GM13976 (cell line): ENCODE data around the gene ALPG.

Experiments
- DNase-seq: peaks from one replicate; pipeline ENCODE4 v3.0.0; 2012; ENCODE audit warnings: low spot score
- in situ Hi-C: fragments of 300-500 bp; cut with MboI; formaldehyde crosslinking; loops from one replicate; pipeline ENCODE4 v1.12.0; 2022; ENCODE audit warnings: low sequenced_read_pairs, mixed read lengths, inconsistent platforms; ENCODE audit not compliant: unreplicated experiment
- TF ChIP-seq, protein P1 (sequence below): IDR thresholded peaks from 2 replicates; pipeline ENCODE4 v1.5.1; 2012; ENCODE audit warnings: borderline replicate concordance, mild to moderate bottlenecking; ENCODE audit not compliant: insufficient read depth; ENCODE audit errors: extremely low read depth, missing control alignments, control extremely low read depth

The ALPG gene

DNA sequence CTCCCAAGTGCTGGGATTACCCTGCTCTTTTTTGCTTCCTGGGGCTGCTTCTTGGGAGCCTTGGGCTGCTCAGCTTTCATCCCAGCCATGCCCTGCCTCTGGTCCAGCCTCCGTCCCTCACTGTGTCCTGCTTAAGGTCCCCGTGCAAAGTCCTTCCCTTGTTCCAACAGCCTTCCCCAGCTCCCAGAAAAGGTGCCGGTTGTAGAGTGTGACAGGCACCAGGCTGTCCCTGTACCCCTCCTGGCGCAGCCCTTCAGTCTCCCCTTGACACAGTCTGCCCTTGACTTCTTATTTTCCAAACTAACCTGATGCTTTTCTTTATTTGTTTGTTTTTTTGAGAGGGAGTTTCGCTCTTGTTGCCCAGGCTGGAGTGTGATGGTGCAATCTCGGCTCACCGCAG, 29.2 kb downstream of the ALPG start:
- TF ChIP-seq, protein P1, sequence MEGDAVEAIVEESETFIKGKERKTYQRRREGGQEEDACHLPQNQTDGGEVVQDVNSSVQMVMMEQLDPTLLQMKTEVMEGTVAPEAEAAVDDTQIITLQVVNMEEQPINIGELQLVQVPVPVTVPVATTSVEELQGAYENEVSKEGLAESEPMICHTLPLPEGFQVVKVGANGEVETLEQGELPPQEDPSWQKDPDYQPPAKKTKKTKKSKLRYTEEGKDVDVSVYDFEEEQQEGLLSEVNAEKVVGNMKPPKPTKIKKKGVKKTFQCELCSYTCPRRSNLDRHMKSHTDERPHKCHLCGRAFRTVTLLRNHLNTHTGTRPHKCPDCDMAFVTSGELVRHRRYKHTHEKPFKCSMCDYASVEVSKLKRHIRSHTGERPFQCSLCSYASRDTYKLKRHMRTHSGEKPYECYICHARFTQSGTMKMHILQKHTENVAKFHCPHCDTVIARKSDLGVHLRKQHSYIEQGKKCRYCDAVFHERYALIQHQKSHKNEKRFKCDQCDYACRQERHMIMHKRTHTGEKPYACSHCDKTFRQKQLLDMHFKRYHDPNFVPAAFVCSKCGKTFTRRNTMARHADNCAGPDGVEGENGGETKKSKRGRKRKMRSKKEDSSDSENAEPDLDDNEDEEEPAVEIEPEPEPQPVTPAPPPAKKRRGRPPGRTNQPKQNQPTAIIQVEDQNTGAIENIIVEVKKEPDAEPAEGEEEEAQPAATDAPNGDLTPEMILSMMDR = no peak
- in situ Hi-C loops = no loop called here
- no peak for DNase-seq

DNA sequence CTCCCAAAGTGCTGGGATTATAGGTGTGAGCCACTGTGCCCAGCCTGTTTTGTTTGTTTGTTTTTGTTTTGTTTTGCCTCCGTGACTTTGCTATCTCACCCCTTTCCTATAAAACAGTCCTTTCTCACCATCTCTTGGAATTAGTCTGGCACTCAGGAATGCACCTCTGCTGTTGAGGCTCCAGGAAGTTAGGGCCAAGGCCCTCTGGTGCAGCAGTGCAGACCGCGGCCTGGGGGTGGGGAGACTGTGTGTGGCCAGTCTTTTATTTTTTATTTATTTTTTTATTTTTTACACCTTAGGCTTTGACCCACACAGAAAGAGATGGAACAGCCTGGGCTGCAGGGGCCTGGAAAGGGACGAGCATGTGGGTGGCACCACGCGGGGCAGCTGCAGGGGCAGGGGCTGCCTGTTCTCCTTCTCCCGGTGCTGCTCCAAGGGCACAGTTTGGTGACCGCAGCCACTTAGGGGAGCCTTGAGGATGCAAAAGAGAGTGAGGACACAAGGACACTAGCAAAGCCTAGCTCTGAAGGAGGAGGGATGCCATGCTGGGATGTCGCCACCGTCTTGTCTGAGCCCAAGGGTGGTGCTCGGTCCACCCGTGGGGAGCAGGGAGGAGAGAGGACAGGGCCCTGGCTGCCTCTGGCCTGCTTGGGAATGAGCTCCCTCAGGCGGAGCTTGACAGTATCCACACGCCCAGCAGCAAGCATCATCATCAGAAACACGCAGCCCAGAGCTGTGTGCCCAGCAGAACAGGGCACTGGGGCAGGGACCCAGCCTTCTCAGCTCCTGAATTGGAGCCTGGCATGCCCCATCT, 29.9 kb downstream of the ALPG start:
- DNase-seq = no peak
- TF ChIP-seq, protein P1 = no peak
- in situ Hi-C loops = no loop called here

DNA sequence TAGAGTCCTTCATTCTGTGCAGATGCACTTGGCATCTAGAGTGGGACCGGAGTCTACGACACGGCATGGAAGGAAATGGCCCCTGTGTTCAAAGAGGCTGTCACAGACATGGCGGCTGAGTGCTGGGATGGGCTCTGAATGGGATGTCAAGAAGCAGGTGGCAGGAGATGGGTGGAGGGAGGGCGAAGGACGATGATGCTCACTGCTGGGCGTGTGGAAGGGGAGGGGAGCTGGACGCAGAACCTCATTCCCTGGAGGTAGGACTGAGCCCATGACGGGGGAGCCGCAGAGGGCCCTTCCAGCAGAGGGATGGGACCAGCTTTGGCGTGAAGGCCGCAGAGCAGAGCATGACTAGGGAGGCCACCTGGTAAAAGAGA, 30.5 kb downstream of the ALPG start:
- in situ Hi-C loops = no loop called here
- TF ChIP-seq, protein P1 = no peak
- DNase-seq = no peak

DNA sequence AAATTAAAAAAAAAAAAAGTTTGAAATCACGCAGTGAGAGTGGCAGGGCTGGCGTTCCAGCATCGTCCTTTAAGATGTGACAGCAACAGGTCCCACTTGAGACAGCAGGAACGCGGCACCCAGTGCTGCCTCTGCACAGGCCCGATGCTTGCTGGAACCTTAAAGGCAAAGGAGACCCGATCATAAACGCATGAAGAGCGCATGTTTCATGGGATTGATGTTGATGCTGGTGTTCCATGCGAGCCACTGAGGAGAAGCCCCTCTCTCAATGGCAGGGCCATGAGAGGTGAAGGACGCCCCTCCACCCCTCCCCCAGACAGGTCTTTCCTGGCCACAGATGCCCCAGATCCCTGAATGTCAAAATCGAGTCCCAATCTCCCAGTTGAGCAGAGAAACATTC, 31.4 kb downstream of the ALPG start:
- in situ Hi-C loops = no loop called here
- TF ChIP-seq, protein P1 = no peak
- DNase-seq = no peak

DNA sequence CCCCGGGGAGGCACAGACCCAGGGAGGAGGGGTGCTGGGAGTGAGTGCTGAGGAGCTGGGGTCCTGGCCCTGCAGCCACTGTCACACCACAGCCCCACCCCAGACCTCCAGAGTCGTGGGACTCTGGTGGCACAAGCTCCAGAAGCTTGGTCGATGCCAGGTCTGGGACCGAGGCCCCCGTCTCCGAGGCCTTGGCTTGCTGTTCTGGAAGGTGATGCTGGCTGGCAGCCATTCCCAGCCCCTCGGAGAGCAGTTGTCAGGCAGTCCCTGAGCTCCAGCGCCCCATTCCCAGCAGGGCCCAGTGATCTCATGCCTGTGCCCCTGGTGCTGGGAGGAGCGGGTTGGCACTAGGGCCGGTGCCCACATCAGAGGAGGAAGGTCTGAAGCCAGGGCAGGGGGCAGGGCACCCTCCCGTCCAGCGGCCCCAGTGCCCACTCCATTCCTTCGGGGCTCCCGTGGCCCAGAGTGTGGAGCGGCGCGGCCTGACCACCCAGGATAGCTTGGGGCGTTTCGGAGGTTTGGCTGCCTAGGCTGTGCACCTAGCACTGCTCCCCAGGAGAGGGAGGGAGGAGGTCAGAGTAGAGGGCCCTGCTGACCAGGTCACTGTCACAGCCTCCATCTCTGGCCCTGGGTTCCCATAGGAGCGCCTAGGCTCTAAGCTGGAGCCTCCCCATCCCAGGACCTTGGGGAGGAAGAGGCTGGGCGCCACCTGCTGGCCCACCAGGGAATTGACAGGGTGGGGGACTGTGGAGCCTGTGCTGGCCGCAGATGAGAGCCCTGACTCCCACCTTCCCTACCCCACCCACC, 32.5 kb downstream of the ALPG start:
- TF ChIP-seq, protein P1 = peak; percentile 53
- in situ Hi-C loops = no loop called here
- no peak for DNase-seq

DNA sequence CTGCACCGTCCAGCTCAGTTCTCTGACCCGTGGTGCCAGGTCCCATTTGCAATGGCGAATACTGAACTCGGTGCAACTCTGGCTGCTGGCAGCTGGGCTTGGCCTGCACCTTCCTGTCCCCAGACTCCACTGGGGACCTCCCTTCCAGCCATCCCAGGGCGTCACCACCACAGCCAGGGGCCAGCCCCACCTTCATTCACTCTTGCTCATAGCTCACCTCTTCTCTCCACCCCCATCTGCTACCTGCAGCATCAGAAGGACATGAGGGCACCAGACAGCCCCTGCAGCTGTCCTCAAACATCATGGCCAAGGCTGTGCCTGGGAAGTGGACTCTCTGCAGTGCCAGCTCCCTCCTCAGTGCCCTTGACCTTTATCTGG, 33.1 kb downstream of the ALPG start:
- peak; percentile 42 for DNase-seq
- TF ChIP-seq, protein P1 = no peak
- in situ Hi-C loops = no loop called here
